SW 1271 (cell line): ENCODE measurements around the gene RALGPS1.

Experiments
- DNase-seq, 2 experiments: peaks; one replicate each; lab custom pipeline; 2025; lab: John Stamatoyannopoulos, UW

RALGPS1 gene

DNA sequence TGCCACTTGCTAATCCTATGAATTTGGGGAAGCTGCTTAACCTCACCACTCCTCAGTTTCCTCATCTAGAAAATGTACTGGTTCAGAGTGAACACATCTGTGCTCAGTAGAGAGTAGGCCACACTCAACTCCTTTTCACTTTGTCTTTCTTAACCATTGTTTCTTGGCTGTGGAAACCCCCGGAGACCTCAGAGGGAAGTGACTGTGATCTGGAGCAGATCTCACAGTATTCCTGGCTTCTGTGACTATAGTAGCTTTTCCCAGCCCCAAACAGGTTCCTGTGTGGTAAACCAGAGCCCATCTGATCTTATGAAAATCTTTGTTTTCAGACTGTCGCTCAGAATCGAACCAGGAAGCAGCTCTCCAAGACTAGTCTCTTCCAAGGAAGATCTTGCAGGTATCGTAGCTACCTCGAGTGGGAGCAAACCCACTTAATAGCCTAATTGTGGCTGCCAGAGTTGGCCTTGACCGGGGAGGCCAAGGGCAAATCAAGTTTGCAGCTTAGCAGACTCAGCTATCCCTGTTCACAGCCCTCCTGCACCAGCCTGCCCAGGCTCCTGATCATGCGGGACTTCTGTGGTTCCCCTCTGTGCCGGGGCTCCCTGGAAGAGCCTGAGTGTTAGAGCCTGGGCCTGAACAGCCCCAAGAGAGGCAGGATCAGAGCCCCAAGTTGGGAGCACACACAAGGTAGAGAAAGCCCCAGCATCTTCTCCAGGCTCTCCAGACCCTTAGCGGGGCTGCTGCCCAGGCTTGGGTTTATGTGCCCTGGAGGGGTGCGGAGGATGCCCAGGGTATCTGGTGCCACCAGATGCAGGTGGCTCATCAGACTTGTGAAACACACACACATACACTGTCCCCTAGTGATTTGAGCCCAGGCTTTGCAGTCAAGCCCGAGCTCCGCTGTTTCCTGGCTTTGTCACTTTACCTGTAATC, 260.1 kb downstream of the RALGPS1 start:
- no peak for DNase-seq

DNA sequence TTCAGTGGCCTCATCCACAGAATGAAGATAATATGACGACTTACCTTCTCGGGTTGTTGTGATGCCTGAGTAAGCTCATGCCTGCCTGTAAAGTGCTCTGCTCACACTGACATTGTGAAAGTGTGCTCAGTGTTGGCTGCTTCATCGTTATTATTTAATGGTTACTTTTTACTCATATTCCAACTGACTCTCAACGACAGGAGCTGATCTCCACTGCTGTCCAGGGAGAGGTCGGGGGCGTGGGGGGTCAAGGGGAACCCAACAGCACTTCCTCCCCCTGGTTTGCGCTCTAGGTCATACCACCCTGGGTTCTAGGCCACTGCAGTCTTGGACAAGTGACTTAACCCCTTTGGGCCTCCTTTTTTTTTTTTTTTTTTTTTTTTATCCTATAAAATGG, 260.7 kb downstream of the RALGPS1 start:
- DNase-seq, result no peak

DNA sequence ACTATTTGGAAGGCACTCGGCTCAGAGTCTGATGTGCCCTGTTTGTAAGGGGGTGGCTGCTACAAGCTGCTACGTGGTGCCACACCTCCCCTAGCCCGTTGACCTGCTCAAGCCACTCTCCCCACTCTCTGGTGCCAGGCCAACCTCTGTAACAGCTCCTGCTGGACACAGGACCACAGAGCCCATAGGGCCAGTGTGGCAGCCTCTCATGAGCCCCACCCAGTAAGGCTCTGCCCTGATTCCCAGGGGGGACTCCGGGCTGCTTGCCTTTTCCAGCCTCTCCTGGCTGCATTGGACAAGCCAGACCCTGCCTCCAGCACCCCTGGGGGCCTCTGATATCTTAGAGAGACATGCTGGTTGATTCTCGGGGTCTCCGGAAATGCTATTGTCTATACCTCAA, 261.2 kb downstream of the RALGPS1 start:
- no peak for DNase-seq

DNA sequence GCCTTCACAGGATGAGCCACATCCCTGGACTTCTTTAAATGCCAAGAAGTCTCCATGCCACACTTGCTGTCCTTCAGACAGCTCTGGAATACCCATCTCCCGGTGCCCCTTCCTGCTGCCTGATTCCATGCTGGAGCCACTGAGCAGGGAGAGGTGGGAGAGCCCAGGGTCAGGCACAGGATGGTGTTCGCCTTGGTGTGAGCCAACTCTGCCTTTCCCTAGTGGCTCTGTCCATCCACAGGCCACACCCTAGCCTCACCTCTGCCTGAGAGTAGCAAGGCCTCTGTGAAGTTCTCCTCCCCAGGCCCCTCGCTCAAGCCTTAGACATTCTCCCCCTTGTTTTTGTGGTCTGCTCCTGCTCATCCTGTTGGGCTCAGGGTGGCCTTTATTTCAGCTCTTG, 262.0 kb downstream of the RALGPS1 start:
- DNase-seq, result no peak

DNA sequence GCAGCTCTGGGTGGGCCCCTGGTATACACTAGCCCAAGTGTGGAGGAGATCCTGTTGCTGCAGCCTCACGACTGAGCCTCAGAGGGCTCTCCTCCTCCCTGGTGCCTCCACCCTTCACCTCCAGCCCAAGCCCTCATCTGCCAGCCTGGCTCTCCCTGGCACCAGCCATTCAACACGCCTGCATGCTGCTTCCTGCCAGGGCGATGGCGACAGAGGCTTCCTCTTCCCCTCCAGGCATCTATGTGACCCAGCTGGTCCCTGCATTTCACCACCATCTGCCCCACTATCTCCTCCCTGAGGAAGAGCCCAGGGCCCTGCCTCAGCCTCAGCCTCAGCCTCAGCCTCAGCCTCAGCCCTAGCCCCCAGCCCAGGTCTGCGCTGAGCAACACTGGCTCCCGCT, 262.6 kb downstream of the RALGPS1 start:
- no peak for DNase-seq

DNA sequence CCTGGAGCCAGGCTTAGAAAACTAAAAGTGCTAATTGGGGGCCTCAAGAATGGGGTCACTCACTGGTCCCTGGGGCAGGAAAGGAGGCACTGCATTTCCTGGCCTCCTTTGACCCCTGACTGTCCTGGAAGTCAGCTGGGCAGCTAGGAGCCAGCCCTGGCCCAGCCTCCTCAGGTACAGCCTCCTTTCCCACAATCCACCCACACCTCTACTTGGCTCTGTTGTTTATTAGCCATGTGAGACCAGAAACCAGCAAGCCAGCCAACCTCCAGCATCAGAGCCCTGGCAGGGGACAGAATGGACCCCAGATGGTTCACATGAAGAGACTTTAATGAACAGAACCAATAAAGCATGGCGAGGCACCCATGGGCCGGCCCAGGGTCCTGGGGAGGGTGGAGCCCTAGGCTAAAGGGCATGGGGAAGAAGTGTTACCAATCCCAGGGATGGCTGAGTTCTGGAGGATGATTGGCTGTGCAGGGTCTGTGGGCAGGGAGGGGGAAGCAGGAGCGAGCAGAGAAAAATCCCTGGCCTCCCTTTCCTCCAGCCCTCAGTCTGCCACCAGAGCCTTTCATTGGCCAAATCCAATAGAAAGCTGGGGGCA, 263.2 kb downstream of the RALGPS1 start:
- no peak for DNase-seq

DNA sequence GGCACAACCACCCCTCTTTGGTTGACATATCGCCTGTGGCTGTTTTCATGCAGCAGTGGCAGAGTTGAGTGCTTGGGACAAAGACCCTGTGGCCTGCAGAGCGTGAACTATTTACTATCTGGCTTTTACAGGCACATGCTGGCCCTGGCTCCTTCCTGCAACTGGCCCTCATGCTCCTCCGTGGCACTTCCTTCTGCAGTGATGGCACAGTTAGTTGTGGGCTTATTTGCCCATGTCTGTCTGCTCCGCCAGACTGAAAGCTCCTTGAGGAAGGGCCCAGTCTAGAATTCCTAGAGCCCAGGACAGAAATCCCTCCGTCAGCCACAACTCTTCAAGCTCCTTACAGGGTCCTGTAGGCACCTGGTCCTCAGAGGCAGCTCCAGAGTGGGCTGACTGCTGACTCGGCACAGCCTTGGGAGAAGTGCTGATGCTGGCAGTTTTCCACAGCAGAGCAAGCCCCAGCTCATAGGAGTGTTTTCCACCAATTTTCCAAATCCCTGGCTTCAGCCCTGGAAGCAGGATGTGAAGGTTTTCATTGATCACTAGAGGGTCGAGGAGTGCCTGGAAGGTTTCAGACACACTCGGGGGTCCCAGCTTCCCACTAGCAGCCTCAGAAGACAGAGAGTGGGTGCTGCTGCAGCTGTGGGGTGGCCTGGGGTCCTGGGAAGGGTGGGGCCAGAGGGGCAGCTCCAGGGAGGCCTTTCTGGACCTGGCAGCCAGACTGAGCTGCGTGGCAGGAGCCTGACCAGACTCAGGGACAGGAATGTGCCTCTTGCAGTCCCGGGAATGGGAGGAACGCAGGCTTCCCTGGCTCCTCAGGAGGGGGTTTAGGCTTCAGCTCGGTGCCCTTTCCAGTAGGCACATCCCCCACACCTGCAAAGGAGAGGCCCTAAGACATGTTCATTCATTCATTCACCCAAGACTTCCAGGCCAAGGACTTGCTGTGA, 264.4 kb downstream of the RALGPS1 start:
- DNase-seq, result no peak

DNA sequence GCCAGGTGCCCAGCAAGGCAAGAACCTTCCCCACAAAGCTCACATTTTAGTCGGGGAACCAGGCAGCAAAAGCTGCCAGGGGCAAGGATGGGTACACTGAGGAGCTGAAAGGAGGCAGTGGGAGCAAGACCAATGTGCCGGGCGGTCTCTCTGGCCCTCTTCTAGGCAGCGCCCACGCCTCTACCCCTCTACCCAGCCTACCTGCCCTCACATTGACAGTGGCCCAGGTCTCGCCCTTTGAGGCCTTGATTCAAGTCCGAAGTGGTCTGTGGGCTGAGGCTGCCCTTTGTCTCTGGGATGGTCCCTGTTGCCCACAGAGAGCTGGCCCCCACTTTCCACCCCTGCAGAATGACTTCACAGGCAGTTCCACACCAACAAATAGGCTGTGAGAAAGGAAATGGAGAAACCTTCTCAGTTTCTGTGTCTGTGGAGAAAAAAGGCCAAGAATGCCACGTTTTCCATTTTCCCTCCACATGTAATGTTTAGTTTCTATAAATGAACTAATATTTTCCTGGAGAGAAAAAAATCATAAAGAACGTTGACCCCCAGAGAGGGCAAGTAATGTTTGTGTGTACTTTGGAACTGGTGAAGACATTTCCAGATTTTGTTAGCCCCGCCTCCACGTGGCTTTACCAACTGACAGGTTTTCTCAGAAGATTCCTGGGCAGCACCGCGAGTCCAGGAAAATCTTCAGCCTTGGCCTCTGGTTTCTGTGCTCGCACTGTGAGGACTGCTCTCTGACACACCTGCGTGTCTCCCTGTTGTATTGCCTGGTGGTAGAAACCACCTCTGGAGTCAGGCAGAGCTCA, 265.3 kb downstream of the RALGPS1 start:
- no peak for DNase-seq

DNA sequence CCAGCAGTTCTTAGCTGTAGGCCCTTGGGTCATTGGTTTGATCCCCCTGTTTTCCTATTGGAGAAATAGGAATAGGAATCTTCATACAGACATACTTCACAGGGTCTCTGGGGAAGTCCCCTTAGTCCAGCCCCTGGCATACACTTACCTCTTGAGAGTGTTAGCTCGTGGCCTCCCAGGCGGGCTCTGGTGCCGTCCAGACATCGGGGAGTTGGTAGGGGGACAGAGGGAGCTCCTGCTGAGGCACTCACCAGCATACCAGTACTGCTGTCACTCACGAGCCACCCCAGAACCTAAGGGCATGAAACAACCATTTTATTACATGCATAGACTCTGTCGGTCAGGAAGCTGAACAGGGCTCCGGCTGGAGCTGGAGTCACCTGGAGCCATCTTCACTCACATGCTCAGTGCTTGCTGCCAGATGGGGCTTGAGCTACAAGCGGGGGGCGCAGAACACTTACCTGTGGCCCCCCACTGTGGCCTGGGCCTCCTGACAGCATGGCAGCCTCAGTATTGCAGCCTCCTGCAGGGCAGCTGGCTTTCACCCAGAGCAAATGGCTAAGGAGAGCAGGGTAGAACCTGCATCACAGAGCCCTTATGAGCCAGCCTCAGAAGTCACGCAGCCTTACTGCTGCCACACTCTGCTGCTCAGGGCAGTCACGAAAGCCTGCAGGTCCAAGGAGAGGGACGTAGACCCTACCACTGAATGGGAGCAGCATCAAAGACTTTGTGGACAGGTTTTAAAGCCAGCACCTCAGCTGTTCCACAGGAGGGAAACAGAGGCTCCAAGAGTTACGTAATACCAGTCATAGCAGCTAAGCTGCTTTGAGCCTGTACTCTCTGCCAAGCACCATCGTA, 266.1 kb downstream of the RALGPS1 start:
- no peak for DNase-seq

DNA sequence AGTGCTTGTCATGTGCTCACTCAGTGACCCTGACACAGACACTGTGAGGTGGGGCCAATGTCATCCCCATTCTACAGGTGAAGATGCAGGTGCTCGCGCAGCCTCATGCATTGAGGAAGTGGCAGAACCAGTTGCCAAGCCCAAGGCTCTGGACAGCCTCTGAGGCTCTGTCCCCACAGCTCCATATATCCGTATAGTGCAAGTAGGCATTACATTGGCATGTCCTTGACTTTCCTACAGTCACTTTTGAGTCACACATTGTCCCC, 266.7 kb downstream of the RALGPS1 start:
- no peak for DNase-seq

DNA sequence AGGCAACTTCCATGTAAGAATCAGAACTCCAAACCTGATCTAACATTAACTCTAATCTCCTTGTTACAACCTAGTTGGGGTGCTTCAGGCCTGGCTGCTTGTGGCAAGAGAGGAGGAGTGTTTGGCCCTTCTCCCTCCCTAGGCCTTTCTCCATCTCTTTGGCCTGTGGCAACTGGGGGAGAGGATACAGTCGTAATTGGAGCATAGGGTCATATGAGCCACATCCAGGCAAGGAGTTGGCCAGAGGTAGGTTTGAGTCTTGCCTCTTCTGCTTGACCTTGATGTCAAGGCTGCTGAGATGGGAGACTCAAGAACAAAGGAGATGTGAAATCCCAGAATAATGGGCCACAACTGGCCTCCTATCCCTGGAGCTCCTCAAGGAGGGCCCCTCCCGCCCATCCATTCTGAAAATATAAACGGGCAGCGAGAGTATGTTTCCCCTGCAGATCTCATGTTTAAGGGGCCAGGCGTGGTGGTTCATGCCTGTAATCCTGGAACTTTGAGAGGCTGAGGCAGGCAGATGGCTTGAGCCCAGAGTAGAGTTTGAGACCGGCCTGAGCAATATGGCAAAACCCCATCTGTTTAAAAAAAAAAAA, 267.1 kb downstream of the RALGPS1 start:
- DNase-seq, result no peak

DNA sequence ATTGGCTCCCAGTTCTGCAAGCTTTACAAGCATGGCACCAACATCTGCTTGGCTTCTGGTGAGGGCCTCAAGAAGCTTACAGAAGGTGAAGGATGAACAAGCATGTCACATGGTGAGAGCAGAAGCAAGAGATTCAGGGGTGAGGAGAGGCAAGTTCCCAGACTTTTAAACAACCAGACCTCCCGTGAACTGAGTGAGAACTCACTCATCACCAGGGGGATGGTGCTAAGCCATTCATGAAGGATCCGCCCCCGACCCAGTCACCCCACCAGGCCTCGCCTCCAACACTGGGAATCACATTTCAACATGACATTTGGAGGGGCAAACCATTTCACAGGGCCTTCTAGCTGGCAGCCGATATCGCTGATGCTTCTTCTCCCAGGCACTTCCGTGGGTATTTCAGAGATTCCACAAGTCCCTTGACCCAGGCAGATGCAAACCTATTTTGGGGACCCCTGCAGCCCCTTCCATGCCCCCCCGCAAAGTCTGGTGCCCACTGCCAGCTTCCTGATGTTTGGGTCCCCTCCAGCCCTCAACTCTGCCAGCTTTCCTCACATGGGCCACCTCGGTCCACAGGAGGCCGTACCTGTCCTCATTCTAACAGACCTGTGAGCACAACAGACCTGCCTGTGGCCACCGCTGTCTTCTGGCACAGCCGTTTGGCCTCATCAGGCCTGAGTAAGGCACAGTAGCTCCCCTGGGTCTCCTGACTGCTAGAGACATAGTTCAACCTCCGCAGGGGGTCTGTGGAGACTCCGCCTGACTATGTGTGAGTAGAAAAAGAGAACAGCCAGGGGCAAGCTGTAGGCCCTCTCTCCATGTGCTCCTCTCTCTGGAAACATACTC, 268.5 kb downstream of the RALGPS1 start:
- no peak for DNase-seq

DNA sequence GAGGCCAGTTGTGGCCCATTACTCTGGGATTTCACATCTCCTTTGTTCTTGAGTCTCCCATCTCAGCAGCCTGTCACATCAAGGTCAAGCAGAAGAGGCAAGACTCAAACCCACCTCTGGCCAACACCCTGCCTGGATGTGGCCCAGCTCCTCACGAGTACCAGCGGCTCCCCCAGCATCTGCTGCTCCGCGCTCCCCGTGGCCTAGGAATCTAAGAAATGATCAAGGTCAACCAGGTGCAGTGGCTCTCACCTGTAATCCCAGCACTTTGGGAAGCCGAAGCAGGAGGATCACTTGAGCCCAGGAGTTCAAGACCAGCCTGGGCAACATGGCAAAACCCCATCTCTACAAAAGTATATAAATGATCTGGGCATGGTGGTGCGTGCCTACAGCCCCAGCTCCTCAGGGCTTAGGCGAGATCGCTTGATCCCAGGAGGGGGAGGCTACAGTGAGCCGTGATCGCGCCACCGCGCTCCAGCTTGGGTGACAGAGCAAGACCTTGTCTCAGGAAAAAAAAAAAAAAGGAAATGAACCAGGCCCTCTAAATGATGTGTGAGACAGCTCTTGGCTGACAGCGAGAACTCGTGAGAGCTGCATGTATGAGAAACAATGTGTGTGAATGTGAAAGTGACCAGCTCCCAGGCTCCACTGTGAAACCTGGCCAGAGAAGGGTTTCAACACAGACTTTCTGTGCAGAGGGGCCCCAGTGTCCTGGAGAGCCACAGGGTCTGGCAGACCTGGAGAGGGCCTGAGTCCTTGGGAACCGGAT, 269.4 kb downstream of the RALGPS1 start:
- no peak for DNase-seq

DNA sequence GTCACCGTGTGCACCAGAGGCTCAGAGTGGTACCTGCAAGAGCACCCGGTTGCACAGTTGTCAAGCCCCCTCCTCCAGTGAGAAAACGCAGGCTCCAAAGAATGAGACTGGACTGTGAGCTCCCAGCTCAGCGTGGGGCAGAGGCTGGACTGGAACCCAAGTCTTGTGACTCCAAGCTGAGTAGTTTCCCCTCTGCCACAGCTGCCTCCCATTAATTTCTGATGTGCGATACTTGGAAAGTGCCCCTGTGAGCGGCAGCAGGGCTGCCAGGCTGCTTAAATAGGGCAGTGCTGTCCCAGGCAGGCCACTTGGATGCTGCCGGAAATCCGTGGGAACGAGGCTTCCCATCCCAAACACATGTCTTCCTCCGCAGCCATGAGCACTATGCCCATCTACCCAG, 270.1 kb downstream of the RALGPS1 start:
- DNase-seq, result no peak

DNA sequence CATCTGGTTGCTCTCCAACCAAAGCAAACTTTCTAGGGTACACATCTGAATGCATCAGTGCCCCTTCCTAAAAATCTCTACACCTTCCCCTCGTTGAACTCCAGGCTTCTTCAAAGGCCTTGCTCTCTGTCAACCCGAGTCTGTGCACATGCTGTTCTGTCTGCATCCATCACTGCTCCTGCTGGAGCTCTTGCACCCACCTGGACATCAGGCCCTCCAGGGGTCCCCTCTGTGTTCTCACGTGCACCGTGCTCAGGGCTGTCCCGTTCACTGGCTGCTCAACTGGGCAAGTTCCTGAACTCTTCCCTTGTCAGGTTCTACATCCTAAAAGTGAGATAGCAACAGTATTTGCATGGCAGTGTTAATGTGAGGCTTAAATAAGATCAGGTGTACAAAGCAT, 270.6 kb downstream of the RALGPS1 start:
- DNase-seq, result no peak

DNA sequence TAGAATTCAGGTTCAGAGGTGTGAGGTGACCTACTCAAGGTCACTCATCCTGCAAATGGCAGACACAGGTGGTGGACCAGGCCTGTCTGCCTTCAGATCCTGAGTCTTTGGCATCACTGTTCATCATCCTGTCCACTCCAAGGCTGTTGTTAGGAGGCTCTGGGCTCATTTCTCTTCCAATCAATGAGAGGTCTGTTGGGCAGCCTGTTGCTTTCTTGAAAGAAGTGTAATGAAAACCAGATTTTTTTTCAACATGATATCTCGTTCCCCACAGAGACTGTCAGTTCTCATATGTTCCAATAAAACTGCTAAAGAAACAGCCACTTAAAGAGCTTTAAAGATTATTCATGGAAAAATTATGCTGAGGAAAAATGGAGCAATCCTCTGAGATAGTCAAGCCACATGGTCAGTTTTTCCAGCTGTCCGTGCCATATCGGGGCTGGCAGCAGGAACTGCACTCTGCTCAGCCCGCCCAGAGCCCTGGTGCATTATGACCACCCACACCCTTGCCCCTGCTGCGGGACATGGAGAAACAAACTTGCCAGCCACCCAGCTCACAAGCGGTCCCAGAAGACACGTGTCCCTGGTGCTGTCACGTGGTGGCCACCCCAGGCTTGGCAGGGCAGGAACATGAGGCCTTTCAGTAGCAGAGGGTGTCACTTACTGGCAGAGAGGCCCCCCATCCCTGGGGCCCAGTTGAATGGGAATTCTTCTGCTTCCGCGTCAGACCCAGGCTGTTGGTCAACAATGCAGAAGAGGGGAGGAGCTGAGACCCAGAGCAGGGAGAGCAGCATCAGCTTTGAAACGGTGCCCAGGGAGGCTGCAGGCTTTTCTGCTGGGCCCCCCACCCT, 271.6 kb downstream of the RALGPS1 start:
- DNase-seq, result no peak

DNA sequence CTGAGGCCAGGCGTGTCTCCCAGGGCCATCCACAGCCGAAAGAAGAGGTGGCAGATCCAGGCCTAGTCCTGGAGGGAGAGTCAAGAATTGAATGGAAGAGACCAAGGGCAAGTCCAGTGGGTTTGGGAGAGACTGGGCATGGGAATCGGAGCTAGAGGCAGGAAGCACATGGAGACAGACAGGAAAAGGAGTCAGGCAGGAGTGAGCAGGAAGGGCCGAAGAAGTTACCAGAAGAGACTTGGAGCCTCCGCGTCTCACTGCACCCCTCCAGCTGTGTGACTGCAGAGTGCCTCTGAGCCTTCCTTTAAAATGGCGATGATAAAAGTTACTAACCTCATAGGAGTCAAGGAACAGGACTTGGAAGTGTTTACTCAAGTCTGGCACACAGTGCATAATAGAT, 272.2 kb downstream of the RALGPS1 start:
- DNase-seq, result no peak
